ENCODE measurements around the gene KMT2B.
"Not testable (repeated sequence)": the region's sequence is repeated elsewhere in the genome, so short reads cannot be mapped to it uniquely, and the experiment has no call there.

The KMT2B gene

GRCh38 chr19:35720648-35721047, 2.8 kb downstream of the KMT2B start:
- Histone ChIP-seq H3K36me3 (ENCODE audit: insufficient read depth, low read length) (peaks cover 48% of the 10 kb centered on the region; the same call in 1 of the 2 replicates), H3K9me3 (ENCODE audit: low read depth, low read length) (no peaks in the 10 kb centered on the region), H3K4me3 (no peak overlapping the region), H3K27ac (no peak overlapping the region), H3K9ac (ENCODE audit: insufficient read length) (no peak overlapping the region)
- no peak for TF ChIP-seq EZH2 (IDR thresholded peaks at IDR 0.05)
- TF ChIP-seq FOXP2 (optimal IDR thresholded peaks at IDR 0.05; ENCODE audit: control extremely low read depth, extremely low read length, insufficient read depth), result no peak
- TF ChIP-seq POLR2AphosphoS5 (IDR thresholded peaks at IDR 0.05; ENCODE audit: borderline replicate concordance, low read depth, low read length), result no peak
- DNase-seq (ENCODE audit: low read depth, low spot score), result no peak

GRCh38 chr19:35721374-35721773, 3.6 kb downstream of the KMT2B start:
- TF ChIP-seq EZH2 (IDR thresholded peaks at IDR 0.05) (no peak), FOXP2 (optimal IDR thresholded peaks at IDR 0.05; ENCODE audit: control extremely low read depth, extremely low read length, insufficient read depth) (no peak), POLR2AphosphoS5 (IDR thresholded peaks at IDR 0.05; ENCODE audit: borderline replicate concordance, low read depth, low read length) (no peak)
- Histone ChIP-seq H3K4me3 (no peak overlapping the region), H3K36me3 (ENCODE audit: insufficient read depth, low read length) (peaks cover 56% of the 10 kb centered on the region; the same call in 1 of the 2 replicates), H3K27ac (no peak overlapping the region), H3K9me3 (ENCODE audit: low read depth, low read length) (no peaks in the 10 kb centered on the region), H3K9ac (ENCODE audit: insufficient read length) (no peak overlapping the region)
- DNase-seq (ENCODE audit: low read depth, low spot score), result no peak

GRCh38 chr19:35722461-35722860, 4.7 kb downstream of the KMT2B start:
- no peaks in the 10 kb centered on the region for H3K9me3 ChIP-seq (ENCODE audit: low read depth, low read length)
- no peak overlapping the region for H3K27ac ChIP-seq
- peaks cover 65% of the 10 kb centered on the region; the same call in 1 of the 2 replicates for H3K36me3 ChIP-seq (ENCODE audit: insufficient read depth, low read length)
- DNase-seq (ENCODE audit: low read depth, low spot score), result no peak
- TF ChIP-seq POLR2AphosphoS5 (IDR thresholded peaks at IDR 0.05; ENCODE audit: borderline replicate concordance, low read depth, low read length) (no peak), FOXP2 (optimal IDR thresholded peaks at IDR 0.05; ENCODE audit: control extremely low read depth, extremely low read length, insufficient read depth) (no peak), EZH2 (IDR thresholded peaks at IDR 0.05) (no peak)
- no peak overlapping the region for H3K9ac ChIP-seq (ENCODE audit: insufficient read length)
- no peak overlapping the region for H3K4me3 ChIP-seq

- Histone ChIP-seq H3K9me3 (ENCODE audit: low read depth, low read length) (no peaks in the 10 kb centered on the region), H3K9ac (ENCODE audit: insufficient read length) (no peak overlapping the region), H3K36me3 (ENCODE audit: insufficient read depth, low read length) (peaks cover 68% of the 10 kb centered on the region; the same call in 1 of the 2 replicates), H3K4me3 (no peak overlapping the region), H3K27ac (no peak overlapping the region)
- DNase-seq (ENCODE audit: low read depth, low spot score), result no peak
- TF ChIP-seq FOXP2 (optimal IDR thresholded peaks at IDR 0.05; ENCODE audit: control extremely low read depth, extremely low read length, insufficient read depth) (no peak), EZH2 (IDR thresholded peaks at IDR 0.05) (no peak), POLR2AphosphoS5 (IDR thresholded peaks at IDR 0.05; ENCODE audit: borderline replicate concordance, low read depth, low read length) (no peak)
Measured at GRCh38 chr19:35722897-35723296, 5.1 kb downstream of the KMT2B start.

- no peak overlapping the region for H3K4me3 ChIP-seq
- H3K27ac ChIP-seq, result no peak overlapping the region
- no peak overlapping the region for H3K9ac ChIP-seq (ENCODE audit: insufficient read length)
- peaks cover 72% of the 10 kb centered on the region; the same call in 1 of the 2 replicates for H3K36me3 ChIP-seq (ENCODE audit: insufficient read depth, low read length)
- no peaks in the 10 kb centered on the region for H3K9me3 ChIP-seq (ENCODE audit: low read depth, low read length)
- DNase-seq (ENCODE audit: low read depth, low spot score), result no peak
- TF ChIP-seq EZH2 (IDR thresholded peaks at IDR 0.05), result no peak
- TF ChIP-seq POLR2AphosphoS5 (IDR thresholded peaks at IDR 0.05; ENCODE audit: borderline replicate concordance, low read depth, low read length), result no peak
- TF ChIP-seq FOXP2 (optimal IDR thresholded peaks at IDR 0.05; ENCODE audit: control extremely low read depth, extremely low read length, insufficient read depth), result no peak
Measured at GRCh38 chr19:35723671-35724070, 5.9 kb downstream of the KMT2B start.

- not testable (repeated sequence) for DNase-seq (ENCODE audit: low read depth, low spot score); H3K9me3 ChIP-seq (ENCODE audit: low read depth, low read length); H3K9ac ChIP-seq (ENCODE audit: insufficient read length); H3K27ac ChIP-seq; H3K4me3 ChIP-seq
- peaks cover 76% of the 10 kb centered on the region; the same call in 1 of the 2 replicates for H3K36me3 ChIP-seq (ENCODE audit: insufficient read depth, low read length)
Measured at GRCh38 chr19:35724132-35724531, 6.3 kb downstream of the KMT2B start.

GRCh38 chr19:35724560-35724959, 6.8 kb downstream of the KMT2B start:
- no peak overlapping the region for H3K27ac ChIP-seq
- H3K9ac ChIP-seq (ENCODE audit: insufficient read length), result no peak overlapping the region
- H3K9me3 ChIP-seq (ENCODE audit: low read depth, low read length), result no peaks in the 10 kb centered on the region
- no peak for TF ChIP-seq POLR2AphosphoS5 (IDR thresholded peaks at IDR 0.05; ENCODE audit: borderline replicate concordance, low read depth, low read length)
- TF ChIP-seq FOXP2 (optimal IDR thresholded peaks at IDR 0.05; ENCODE audit: control extremely low read depth, extremely low read length, insufficient read depth), result no peak
- TF ChIP-seq EZH2 (IDR thresholded peaks at IDR 0.05), result no peak
- H3K36me3 ChIP-seq (ENCODE audit: insufficient read depth, low read length), result peaks cover 80% of the 10 kb centered on the region; the same call in 1 of the 2 replicates
- DNase-seq (ENCODE audit: low read depth, low spot score), result no peak
- no peak overlapping the region for H3K4me3 ChIP-seq

GRCh38 chr19:35725216-35725861, 7.5 kb downstream of the KMT2B start:
- no peaks in the 10 kb centered on the region for H3K9me3 ChIP-seq (ENCODE audit: low read depth, low read length)
- no peak overlapping the region for H3K27ac ChIP-seq
- DNase-seq (ENCODE audit: low read depth, low spot score), result no peak
- TF ChIP-seq FOXP2 (optimal IDR thresholded peaks at IDR 0.05; ENCODE audit: control extremely low read depth, extremely low read length, insufficient read depth) (no peak), POLR2AphosphoS5 (IDR thresholded peaks at IDR 0.05; ENCODE audit: borderline replicate concordance, low read depth, low read length) (no peak), EZH2 (IDR thresholded peaks at IDR 0.05) (no peak)
- no peak overlapping the region for H3K4me3 ChIP-seq
- H3K9ac ChIP-seq (ENCODE audit: insufficient read length), result no peak overlapping the region
- H3K36me3 ChIP-seq (ENCODE audit: insufficient read depth, low read length), result peaks cover 81% of the 10 kb centered on the region; the same call in 1 of the 2 replicates

All from SK-N-MC (cell line).